HEK293 (cell line): ENCODE measurements around the gene IDH3A.

Experiments used
- EGR2 ChIP-seq: fragments of 450-650 bp; formaldehyde crosslinking; IDR thresholded peaks from 2 replicates; pipeline ENCODE4 v1.5.1; 2016; ENCODE audit warnings: low read depth, missing biosample characterization, missing genetic modification characterization
- GLI4 ChIP-seq: fragments of 450-650 bp; formaldehyde crosslinking; IDR thresholded peaks from 2 replicates; pipeline ENCODE4 v1.5.1; 2016; ENCODE audit warnings: missing biosample characterization, missing genetic modification characterization
- HOXD13 ChIP-seq: sonication (generic); formaldehyde crosslinking; IDR thresholded peaks from 2 replicates; pipeline ENCODE4 v1.8.0; 2022; ENCODE audit warnings: missing genetic modification reagents, borderline replicate concordance
- TCF7L2 ChIP-seq: IDR thresholded peaks from 2 replicates; pipeline ENCODE4 v1.6.1; 2011; ENCODE audit warnings: low read depth, mild to moderate bottlenecking, inconsistent platforms, low read length, moderate library complexity, borderline replicate concordance
- ZFP69B ChIP-seq: fragments of 450-650 bp; formaldehyde crosslinking; IDR thresholded peaks from 2 replicates; pipeline ENCODE4 v1.5.1; 2016; ENCODE audit warnings: missing biosample characterization, missing genetic modification characterization
- ZNF184 ChIP-seq: fragments of 450-650 bp; IDR thresholded peaks from 2 replicates; pipeline ENCODE4 v1.5.1; 2018; ENCODE audit warnings: missing biosample characterization, mild to moderate bottlenecking, missing genetic modification characterization
- ZNF350 ChIP-seq: fragments of 450-650 bp; formaldehyde crosslinking; IDR thresholded peaks from 2 replicates; pipeline ENCODE4 v1.5.0; 2017; ENCODE audit warnings: missing biosample characterization, mild to moderate bottlenecking, missing genetic modification characterization
- ZNF394 ChIP-seq: fragments of 450-650 bp; formaldehyde crosslinking; IDR thresholded peaks from 2 replicates; pipeline ENCODE4 v1.5.1; 2016; ENCODE audit warnings: missing biosample characterization, missing genetic modification characterization, mild to moderate bottlenecking, moderate library complexity, borderline replicate concordance
- ZNF48 ChIP-seq: fragments of 450-650 bp; formaldehyde crosslinking; IDR thresholded peaks from 2 replicates; pipeline ENCODE4 v1.5.1; 2016; ENCODE audit warnings: missing biosample characterization, missing genetic modification characterization
- TF ChIP-seq, protein P1 (sequence below): fragments of 450-650 bp; formaldehyde crosslinking; IDR thresholded peaks from 2 replicates; pipeline ENCODE4 v1.5.1; 2016; ENCODE audit warnings: missing biosample characterization, missing genetic modification characterization
- TF ChIP-seq, protein P2 (sequence below): fragments of 450-650 bp; formaldehyde crosslinking; IDR thresholded peaks from 2 replicates; pipeline ENCODE4 v1.5.1; 2016; ENCODE audit warnings: missing biosample characterization, missing genetic modification characterization
- TF ChIP-seq, protein P3 (sequence below): fragments of 450-650 bp; formaldehyde crosslinking; IDR thresholded peaks from 2 replicates; pipeline ENCODE4 v1.5.1; 2016; ENCODE audit warnings: missing biosample characterization, missing genetic modification characterization
- TF ChIP-seq, protein P4 (sequence below): fragments of 450-650 bp; formaldehyde crosslinking; IDR thresholded peaks from 2 replicates; pipeline ENCODE4 v1.5.1; 2016; ENCODE audit warnings: missing biosample characterization, missing genetic modification characterization

DNA sequence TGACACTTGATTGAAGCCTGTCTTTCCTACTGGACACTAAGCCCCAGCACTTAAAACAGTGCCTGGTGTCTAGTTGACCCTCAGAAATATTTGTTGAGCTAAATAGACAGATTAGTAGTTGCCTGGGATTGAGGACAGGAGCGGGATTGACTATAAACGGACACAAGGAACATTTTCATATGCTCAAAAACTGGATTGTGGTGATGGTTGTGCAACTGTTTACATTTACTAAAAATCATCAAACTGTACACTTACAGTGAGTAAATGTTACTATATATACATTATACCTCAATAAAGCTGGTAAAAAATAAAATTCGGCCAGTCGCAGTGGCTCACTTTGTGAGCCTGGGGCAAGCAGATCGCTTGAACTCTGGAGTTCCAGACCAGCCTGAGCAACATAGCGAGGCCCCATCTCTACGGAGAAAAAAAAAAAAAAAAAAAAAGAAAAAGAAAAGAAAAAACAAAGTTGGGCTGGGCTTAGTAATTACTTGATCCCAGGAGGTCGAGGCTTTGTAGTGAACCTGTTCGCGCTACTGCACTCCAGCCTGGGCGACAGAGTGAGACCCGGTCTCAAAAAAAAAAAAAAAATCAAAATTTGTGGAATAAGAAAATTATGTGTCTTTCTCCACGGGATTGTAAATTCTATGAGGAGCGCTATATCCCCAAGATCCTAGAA, 632 bp upstream of the IDH3A start:
- TF ChIP-seq ZNF394 (no peak), ZNF350 (tag by site-specific recombination) (no peak), GLI4 (tag by site-specific recombination) (no peak), TCF7L2 (no peak), ZFP69B (tag by site-specific recombination) (no peak), ZNF48 (tag by site-specific recombination) (no peak), ZNF184 (tag by site-specific recombination) (no peak), HOXD13 (CRISPR knock-in tag) (no peak), EGR2 (tag by site-specific recombination) (no peak)
- TF ChIP-seq, protein P1, sequence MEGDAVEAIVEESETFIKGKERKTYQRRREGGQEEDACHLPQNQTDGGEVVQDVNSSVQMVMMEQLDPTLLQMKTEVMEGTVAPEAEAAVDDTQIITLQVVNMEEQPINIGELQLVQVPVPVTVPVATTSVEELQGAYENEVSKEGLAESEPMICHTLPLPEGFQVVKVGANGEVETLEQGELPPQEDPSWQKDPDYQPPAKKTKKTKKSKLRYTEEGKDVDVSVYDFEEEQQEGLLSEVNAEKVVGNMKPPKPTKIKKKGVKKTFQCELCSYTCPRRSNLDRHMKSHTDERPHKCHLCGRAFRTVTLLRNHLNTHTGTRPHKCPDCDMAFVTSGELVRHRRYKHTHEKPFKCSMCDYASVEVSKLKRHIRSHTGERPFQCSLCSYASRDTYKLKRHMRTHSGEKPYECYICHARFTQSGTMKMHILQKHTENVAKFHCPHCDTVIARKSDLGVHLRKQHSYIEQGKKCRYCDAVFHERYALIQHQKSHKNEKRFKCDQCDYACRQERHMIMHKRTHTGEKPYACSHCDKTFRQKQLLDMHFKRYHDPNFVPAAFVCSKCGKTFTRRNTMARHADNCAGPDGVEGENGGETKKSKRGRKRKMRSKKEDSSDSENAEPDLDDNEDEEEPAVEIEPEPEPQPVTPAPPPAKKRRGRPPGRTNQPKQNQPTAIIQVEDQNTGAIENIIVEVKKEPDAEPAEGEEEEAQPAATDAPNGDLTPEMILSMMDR (tag by site-specific recombination): no peak
- TF ChIP-seq, protein P2, sequence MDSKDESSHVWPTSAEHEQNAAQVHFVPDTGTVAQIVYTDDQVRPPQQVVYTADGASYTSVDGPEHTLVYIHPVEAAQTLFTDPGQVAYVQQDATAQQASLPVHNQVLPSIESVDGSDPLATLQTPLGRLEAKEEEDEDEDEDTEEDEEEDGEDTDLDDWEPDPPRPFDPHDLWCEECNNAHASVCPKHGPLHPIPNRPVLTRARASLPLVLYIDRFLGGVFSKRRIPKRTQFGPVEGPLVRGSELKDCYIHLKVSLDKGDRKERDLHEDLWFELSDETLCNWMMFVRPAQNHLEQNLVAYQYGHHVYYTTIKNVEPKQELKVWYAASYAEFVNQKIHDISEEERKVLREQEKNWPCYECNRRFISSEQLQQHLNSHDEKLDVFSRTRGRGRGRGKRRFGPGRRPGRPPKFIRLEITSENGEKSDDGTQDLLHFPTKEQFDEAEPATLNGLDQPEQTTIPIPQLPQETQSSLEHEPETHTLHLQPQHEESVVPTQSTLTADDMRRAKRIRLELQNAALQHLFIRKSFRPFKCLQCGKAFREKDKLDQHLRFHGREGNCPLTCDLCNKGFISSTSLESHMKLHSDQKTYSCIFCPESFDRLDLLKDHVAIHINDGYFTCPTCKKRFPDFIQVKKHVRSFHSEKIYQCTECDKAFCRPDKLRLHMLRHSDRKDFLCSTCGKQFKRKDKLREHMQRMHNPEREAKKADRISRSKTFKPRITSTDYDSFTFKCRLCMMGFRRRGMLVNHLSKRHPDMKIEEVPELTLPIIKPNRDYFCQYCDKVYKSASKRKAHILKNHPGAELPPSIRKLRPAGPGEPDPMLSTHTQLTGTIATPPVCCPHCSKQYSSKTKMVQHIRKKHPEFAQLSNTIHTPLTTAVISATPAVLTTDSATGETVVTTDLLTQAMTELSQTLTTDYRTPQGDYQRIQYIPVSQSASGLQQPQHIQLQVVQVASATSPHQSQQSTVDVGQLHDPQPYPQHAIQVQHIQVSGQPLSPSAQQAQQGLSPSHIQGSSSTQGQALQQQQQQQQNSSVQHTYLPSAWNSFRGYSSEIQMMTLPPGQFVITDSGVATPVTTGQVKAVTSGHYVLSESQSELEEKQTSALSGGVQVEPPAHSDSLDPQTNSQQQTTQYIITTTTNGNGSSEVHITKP: 0 out of 2 replicates have a peak, but pooled peaks have one; percentile 20
- TF ChIP-seq, protein P3, sequence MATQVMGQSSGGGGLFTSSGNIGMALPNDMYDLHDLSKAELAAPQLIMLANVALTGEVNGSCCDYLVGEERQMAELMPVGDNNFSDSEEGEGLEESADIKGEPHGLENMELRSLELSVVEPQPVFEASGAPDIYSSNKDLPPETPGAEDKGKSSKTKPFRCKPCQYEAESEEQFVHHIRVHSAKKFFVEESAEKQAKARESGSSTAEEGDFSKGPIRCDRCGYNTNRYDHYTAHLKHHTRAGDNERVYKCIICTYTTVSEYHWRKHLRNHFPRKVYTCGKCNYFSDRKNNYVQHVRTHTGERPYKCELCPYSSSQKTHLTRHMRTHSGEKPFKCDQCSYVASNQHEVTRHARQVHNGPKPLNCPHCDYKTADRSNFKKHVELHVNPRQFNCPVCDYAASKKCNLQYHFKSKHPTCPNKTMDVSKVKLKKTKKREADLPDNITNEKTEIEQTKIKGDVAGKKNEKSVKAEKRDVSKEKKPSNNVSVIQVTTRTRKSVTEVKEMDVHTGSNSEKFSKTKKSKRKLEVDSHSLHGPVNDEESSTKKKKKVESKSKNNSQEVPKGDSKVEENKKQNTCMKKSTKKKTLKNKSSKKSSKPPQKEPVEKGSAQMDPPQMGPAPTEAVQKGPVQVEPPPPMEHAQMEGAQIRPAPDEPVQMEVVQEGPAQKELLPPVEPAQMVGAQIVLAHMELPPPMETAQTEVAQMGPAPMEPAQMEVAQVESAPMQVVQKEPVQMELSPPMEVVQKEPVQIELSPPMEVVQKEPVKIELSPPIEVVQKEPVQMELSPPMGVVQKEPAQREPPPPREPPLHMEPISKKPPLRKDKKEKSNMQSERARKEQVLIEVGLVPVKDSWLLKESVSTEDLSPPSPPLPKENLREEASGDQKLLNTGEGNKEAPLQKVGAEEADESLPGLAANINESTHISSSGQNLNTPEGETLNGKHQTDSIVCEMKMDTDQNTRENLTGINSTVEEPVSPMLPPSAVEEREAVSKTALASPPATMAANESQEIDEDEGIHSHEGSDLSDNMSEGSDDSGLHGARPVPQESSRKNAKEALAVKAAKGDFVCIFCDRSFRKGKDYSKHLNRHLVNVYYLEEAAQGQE (tag by site-specific recombination): no peak
- TF ChIP-seq, protein P4, sequence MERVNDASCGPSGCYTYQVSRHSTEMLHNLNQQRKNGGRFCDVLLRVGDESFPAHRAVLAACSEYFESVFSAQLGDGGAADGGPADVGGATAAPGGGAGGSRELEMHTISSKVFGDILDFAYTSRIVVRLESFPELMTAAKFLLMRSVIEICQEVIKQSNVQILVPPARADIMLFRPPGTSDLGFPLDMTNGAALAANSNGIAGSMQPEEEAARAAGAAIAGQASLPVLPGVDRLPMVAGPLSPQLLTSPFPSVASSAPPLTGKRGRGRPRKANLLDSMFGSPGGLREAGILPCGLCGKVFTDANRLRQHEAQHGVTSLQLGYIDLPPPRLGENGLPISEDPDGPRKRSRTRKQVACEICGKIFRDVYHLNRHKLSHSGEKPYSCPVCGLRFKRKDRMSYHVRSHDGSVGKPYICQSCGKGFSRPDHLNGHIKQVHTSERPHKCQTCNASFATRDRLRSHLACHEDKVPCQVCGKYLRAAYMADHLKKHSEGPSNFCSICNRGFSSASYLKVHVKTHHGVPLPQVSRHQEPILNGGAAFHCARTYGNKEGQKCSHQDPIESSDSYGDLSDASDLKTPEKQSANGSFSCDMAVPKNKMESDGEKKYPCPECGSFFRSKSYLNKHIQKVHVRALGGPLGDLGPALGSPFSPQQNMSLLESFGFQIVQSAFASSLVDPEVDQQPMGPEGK: no peak
